ENCODE data around the gene TBATA.

TBATA gene

GRCh38 chr10:70730955-70731354, 54.2 kb downstream of the TBATA start:
- TF ChIP-seq, protein P1, sequence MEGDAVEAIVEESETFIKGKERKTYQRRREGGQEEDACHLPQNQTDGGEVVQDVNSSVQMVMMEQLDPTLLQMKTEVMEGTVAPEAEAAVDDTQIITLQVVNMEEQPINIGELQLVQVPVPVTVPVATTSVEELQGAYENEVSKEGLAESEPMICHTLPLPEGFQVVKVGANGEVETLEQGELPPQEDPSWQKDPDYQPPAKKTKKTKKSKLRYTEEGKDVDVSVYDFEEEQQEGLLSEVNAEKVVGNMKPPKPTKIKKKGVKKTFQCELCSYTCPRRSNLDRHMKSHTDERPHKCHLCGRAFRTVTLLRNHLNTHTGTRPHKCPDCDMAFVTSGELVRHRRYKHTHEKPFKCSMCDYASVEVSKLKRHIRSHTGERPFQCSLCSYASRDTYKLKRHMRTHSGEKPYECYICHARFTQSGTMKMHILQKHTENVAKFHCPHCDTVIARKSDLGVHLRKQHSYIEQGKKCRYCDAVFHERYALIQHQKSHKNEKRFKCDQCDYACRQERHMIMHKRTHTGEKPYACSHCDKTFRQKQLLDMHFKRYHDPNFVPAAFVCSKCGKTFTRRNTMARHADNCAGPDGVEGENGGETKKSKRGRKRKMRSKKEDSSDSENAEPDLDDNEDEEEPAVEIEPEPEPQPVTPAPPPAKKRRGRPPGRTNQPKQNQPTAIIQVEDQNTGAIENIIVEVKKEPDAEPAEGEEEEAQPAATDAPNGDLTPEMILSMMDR (IDR thresholded peaks at IDR 0.05; ENCODE audit: low read depth, low read length, missing control alignments), result no peak
- no peak overlapping the region for H3K4me3 ChIP-seq (ENCODE audit: low read depth, low read length)
- DNase-seq (ENCODE audit: low read depth), result no peak

GRCh38 chr10:70729763-70730357, 55.3 kb downstream of the TBATA start:
- DNase-seq (ENCODE audit: low read depth), result no peak
- H3K4me3 ChIP-seq (ENCODE audit: low read depth, low read length), result no peak overlapping the region
- TF ChIP-seq, protein P1 (IDR thresholded peaks at IDR 0.05; ENCODE audit: low read depth, low read length, missing control alignments), result no peak

- TF ChIP-seq, protein P1 (IDR thresholded peaks at IDR 0.05; ENCODE audit: low read depth, low read length, missing control alignments), result no peak
- DNase-seq (ENCODE audit: low read depth), result no peak
- H3K4me3 ChIP-seq (ENCODE audit: low read depth, low read length), result no peak overlapping the region
Measured at GRCh38 chr10:70728328-70728727, 56.8 kb downstream of the TBATA start.

DNA sequence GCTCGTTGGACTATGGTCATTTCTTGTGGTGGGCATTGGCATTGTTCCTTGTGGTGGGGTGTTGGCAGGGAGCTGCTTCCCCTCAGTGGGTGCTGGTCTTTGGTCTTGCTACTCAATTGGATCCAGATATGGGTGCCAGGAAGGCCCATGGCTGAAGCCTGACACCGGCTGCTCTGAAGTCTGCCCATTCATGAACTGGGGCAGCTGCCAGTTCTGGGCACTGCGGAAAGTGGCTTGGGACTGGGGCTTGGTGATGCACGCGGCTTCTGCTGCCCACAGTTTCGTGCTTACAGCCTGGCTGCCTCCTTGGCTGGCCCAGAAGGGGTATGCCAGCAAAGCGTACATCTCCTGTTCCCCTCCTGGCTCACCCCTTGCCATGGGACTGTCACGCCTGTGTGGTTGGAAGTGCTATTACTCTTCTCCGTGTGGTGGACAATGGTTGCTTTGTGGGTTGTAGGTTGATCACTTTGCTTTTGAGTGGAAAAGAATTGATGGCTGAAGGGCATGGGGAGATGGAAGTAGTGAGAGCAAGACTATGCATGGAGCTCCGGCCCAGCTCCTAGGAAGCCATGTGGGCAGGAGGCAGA, 58.2 kb downstream of the TBATA start:
- TF ChIP-seq, protein P1 (IDR thresholded peaks at IDR 0.05; ENCODE audit: low read depth, low read length, missing control alignments), result no peak
- H3K4me3 ChIP-seq (ENCODE audit: low read depth, low read length), result no peak overlapping the region
- DNase-seq (ENCODE audit: low read depth), result no peak

DNA sequence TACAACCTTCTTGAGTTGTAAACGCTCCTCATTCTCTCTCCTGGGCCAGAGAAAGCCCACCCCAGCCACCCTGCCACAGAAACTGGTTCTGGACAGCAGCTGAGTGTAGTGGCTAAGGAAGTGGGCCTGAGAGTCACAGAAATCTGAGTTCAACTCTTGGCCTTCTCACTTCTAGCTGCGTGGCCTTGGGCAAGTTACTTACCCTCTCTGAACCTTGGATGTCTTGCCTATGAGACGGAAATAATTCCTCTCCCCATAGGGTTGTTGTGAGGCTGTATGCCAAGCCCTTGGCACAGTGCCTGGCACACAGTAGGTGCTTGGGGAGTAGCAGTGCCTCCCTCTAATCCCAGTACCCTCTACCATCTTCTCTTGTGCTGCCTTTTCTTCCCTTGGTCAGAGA, 61.4 kb downstream of the TBATA start:
- TF ChIP-seq, protein P1 (IDR thresholded peaks at IDR 0.05; ENCODE audit: low read depth, low read length, missing control alignments), result no peak

GRCh38 chr10:70722820-70723424, 62.3 kb downstream of the TBATA start:
- no peak overlapping the region for H3K4me3 ChIP-seq (ENCODE audit: low read depth, low read length)
- DNase-seq (ENCODE audit: low read depth), result no peak
- TF ChIP-seq, protein P1 (IDR thresholded peaks at IDR 0.05; ENCODE audit: low read depth, low read length, missing control alignments), result no peak

More for the DNA sequence above, 61.4 kb downstream of the TBATA start:
- no peak for DNase-seq (ENCODE audit: low read depth)
- H3K4me3 ChIP-seq (ENCODE audit: low read depth, low read length), result no peak overlapping the region
